SK-N-SH treated with all-trans-retinoic acid at 6 μM for 48 hours (cell line): ENCODE measurements around the gene MKNK2.

ENCODE experiments used
- ATAC-seq: fragments of 200-7000 bp; cut with Tn5 transposase; 3 replicates; pipeline ENCODE4 v1.9.1; 2020; ENCODE audit warnings: mild to moderate bottlenecking, moderate library complexity
- ARNTL ChIP-seq: fragments of 450-650 bp; formaldehyde crosslinking; IDR thresholded peaks from 2 replicates; pipeline ENCODE4 v1.5.0; 2020; ENCODE audit warnings: low read depth, mild to moderate bottlenecking, moderate library complexity, borderline replicate concordance
- BACH2 ChIP-seq: fragments of 250-450 bp; sonication (Bioruptor Pico); IDR thresholded peaks from 2 replicates; pipeline ENCODE4 v1.9.0; 2021; ENCODE audit warnings: mild to moderate bottlenecking, borderline replicate concordance
- CSDC2 ChIP-seq: fragments of 250-450 bp; sonication (Bioruptor Pico); IDR thresholded peaks from 2 replicates; pipeline ENCODE4 v1.5.0; 2020; ENCODE audit warnings: mild to moderate bottlenecking, moderate library complexity
- ESRRG ChIP-seq: fragments of 250-450 bp; sonication (Bioruptor Pico); IDR thresholded peaks from 2 replicates; pipeline ENCODE4 v1.6.1; 2021; ENCODE audit warnings: mild to moderate bottlenecking
- GLIS3 ChIP-seq: fragments of 250-450 bp; sonication (Bioruptor Pico); IDR thresholded peaks from 2 replicates; pipeline ENCODE4 v1.5.0; 2020; ENCODE audit warnings: mild to moderate bottlenecking, moderate library complexity
- ISL1 ChIP-seq: fragments of 250-450 bp; sonication (Bioruptor Pico); IDR thresholded peaks from 2 replicates; pipeline ENCODE4 v2.1.2; 2022; ENCODE audit warnings: mild to moderate bottlenecking, moderate library complexity
- OSR1 ChIP-seq: fragments of 250-450 bp; sonication (Bioruptor Pico); IDR thresholded peaks from 2 replicates; pipeline ENCODE4 v1.8.0; 2022; ENCODE audit warnings: moderate library complexity, mild to moderate bottlenecking, inconsistent platforms
- RARB ChIP-seq: fragments of 250-450 bp; sonication (Bioruptor Pico); IDR thresholded peaks from 2 replicates; pipeline ENCODE4 v1.8.0; 2021; ENCODE audit warnings: mild to moderate bottlenecking, moderate library complexity
- SNAI2 ChIP-seq: fragments of 250-450 bp; sonication (Bioruptor Pico); IDR thresholded peaks from 2 replicates; pipeline ENCODE4 v1.5.0; 2020; ENCODE audit warnings: mild to moderate bottlenecking, moderate library complexity
- TCF4 ChIP-seq: fragments of 250-450 bp; sonication (Bioruptor Pico); IDR thresholded peaks from 2 replicates; pipeline ENCODE4 v1.8.0; 2021; ENCODE audit warnings: mild to moderate bottlenecking, moderate library complexity, borderline replicate concordance
- TOX ChIP-seq: fragments of 250-450 bp; sonication (Bioruptor Pico); IDR thresholded peaks from 2 replicates; pipeline ENCODE4 v1.8.0; 2021; ENCODE audit warnings: mild to moderate bottlenecking, moderate library complexity, borderline replicate concordance
- ZC3H10 ChIP-seq: fragments of 250-450 bp; sonication (Bioruptor Pico); IDR thresholded peaks from 2 replicates; pipeline ENCODE4 v1.5.1; 2021; ENCODE audit warnings: mild to moderate bottlenecking, moderate library complexity
- ZFP3 ChIP-seq: fragments of 250-450 bp; sonication (Bioruptor Pico); IDR thresholded peaks from 2 replicates; pipeline ENCODE4 v1.5.0; 2020; ENCODE audit warnings: mild to moderate bottlenecking, moderate library complexity
- ZFP30 ChIP-seq: fragments of 450-650 bp; formaldehyde crosslinking; IDR thresholded peaks from 2 replicates; pipeline ENCODE4 v1.5.0; 2022; ENCODE audit warnings: mild to moderate bottlenecking, moderate library complexity
- ZNF565 ChIP-seq: fragments of 450-650 bp; formaldehyde crosslinking; conservative IDR thresholded peaks from 2 replicates; pipeline ENCODE4 v1.5.0; 2020; ENCODE audit warnings: low read depth, mild to moderate bottlenecking, moderate library complexity
- ZNF70 ChIP-seq: fragments of 450-650 bp; formaldehyde crosslinking; IDR thresholded peaks from 2 replicates; pipeline ENCODE4 v1.5.0; 2020; ENCODE audit warnings: mild to moderate bottlenecking, moderate library complexity
- ZNF8 ChIP-seq: fragments of 450-650 bp; formaldehyde crosslinking; IDR thresholded peaks from 2 replicates; pipeline ENCODE4 v1.5.0; 2020; ENCODE audit warnings: mild to moderate bottlenecking, moderate library complexity
- TF ChIP-seq, protein P1 (sequence below): fragments of 250-450 bp; sonication (Bioruptor Pico); IDR thresholded peaks from 2 replicates; pipeline ENCODE4 v1.5.1; 2021; ENCODE audit warnings: mild to moderate bottlenecking, moderate library complexity
- TF ChIP-seq, protein P2 (sequence below): fragments of 250-450 bp; sonication (Bioruptor Pico); IDR thresholded peaks from 2 replicates; pipeline ENCODE4 v1.8.0; 2021; ENCODE audit warnings: low read depth, mild to moderate bottlenecking, moderate library complexity, borderline replicate concordance
- TF ChIP-seq, protein P3 (sequence below): fragments of 250-450 bp; sonication (Bioruptor Pico); IDR thresholded peaks from 2 replicates; pipeline ENCODE4 v1.5.1; 2020; ENCODE audit warnings: low read depth, mild to moderate bottlenecking, moderate library complexity
- TF ChIP-seq, protein P4 (sequence below): fragments of 250-450 bp; sonication (Bioruptor Pico); IDR thresholded peaks from 2 replicates; pipeline ENCODE4 v1.8.0; 2020; ENCODE audit warnings: mild to moderate bottlenecking, moderate library complexity, borderline replicate concordance

MKNK2 gene

DNA sequence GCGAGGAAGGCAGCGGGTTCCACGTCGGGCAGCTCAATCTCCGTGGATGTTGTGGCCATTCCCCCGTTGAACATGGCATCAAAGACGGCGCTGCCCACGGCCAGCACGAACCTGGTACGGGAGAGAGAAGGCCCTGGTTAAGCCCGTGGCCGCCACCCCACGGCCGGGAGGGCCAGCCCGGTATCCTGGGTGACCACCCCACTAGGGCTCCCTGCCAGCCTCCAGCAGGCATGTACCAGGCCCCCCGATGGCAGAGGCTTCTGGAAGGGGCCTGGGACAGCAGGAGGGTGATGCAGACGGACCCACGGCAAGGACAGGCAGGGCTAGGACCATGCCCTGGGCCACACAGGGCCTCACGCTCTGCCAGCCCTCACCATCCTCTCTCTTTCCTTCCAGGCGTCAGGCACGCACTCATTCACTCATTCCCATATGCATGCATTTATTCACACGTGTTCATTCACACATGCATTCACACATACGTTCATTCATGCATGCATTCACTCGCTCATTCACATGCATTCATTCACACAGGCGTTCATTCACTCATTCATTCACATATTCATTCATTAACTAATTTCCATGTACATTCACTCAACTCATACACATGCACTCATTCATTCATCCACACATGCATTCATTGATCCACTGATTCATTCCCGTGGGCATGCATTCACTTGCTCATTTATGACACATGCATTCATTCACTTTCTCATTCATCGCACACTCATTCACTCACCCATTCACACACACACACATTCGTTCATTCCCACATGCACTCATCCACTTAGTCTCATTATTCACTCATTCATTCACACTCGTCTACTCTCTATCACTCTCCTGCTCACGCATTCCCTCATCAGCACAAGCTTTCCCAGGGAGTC lies 53.5 kb downstream of the MKNK2 start:
- TF ChIP-seq ZFP3 (CRISPR knock-in tag) (no peak), ESRRG (CRISPR knock-in tag) (no peak), BACH2 (CRISPR knock-in tag) (no peak), RARB (CRISPR knock-in tag) (no peak), CSDC2 (CRISPR knock-in tag) (no peak), TOX (CRISPR knock-in tag) (no peak), ZNF70 (CRISPR knock-in tag) (no peak)
- TF ChIP-seq, protein P1, sequence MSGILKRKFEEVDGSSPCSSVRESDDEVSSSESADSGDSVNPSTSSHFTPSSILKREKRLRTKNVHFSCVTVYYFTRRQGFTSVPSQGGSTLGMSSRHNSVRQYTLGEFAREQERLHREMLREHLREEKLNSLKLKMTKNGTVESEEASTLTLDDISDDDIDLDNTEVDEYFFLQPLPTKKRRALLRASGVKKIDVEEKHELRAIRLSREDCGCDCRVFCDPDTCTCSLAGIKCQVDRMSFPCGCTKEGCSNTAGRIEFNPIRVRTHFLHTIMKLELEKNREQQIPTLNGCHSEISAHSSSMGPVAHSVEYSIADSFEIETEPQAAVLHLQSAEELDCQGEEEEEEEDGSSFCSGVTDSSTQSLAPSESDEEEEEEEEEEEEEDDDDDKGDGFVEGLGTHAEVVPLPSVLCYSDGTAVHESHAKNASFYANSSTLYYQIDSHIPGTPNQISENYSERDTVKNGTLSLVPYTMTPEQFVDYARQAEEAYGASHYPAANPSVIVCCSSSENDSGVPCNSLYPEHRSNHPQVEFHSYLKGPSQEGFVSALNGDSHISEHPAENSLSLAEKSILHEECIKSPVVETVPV, result no peak
- ATAC-seq, result no peak

DNA sequence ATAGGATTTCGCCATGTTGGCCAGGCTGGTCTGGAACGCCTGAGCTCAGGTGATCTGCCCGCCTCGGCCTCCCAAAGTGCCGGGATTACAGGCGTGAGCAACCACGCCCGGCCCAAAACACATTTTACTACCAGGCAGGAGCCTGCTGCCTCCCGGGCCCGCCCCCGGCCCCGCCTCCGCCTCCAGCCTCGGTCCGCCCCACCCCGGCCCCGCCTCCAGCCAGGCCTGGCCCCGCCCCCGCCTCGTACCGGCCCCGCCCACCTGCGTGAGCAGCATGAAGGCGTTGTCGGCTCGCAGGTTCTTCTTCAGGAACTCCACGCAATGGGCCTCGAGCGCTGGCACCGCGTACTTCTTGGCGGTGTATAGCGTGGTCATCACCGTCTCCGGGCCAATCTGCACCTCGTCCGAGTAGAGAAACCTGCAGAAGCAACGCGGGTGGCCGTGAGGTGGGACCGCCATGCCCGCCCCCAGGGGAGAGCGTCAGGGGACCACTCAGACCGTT lies 58.2 kb downstream of the MKNK2 start:
- TF ChIP-seq SNAI2 (CRISPR knock-in tag) (no peak), TOX (CRISPR knock-in tag) (no peak), ZFP3 (CRISPR knock-in tag) (no peak), ZNF70 (CRISPR knock-in tag) (no peak), ARNTL (CRISPR knock-in tag) (no peak)
- TF ChIP-seq, protein P2, sequence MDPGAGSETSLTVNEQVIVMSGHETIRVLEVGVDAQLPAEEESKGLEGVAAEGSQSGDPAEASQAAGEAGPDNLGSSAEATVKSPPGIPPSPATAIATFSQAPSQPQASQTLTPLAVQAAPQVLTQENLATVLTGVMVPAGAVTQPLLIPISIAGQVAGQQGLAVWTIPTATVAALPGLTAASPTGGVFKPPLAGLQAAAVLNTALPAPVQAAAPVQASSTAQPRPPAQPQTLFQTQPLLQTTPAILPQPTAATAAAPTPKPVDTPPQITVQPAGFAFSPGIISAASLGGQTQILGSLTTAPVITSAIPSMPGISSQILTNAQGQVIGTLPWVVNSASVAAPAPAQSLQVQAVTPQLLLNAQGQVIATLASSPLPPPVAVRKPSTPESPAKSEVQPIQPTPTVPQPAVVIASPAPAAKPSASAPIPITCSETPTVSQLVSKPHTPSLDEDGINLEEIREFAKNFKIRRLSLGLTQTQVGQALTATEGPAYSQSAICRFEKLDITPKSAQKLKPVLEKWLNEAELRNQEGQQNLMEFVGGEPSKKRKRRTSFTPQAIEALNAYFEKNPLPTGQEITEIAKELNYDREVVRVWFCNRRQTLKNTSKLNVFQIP (CRISPR knock-in tag), result no peak
- TF ChIP-seq, protein P3, sequence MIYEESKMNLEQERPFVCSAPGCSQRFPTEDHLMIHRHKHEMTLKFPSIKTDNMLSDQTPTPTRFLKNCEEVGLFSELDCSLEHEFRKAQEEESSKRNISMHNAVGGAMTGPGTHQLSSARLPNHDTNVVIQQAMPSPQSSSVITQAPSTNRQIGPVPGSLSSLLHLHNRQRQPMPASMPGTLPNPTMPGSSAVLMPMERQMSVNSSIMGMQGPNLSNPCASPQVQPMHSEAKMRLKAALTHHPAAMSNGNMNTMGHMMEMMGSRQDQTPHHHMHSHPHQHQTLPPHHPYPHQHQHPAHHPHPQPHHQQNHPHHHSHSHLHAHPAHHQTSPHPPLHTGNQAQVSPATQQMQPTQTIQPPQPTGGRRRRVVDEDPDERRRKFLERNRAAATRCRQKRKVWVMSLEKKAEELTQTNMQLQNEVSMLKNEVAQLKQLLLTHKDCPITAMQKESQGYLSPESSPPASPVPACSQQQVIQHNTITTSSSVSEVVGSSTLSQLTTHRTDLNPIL (CRISPR knock-in tag), result no peak
- TF ChIP-seq, protein P4, sequence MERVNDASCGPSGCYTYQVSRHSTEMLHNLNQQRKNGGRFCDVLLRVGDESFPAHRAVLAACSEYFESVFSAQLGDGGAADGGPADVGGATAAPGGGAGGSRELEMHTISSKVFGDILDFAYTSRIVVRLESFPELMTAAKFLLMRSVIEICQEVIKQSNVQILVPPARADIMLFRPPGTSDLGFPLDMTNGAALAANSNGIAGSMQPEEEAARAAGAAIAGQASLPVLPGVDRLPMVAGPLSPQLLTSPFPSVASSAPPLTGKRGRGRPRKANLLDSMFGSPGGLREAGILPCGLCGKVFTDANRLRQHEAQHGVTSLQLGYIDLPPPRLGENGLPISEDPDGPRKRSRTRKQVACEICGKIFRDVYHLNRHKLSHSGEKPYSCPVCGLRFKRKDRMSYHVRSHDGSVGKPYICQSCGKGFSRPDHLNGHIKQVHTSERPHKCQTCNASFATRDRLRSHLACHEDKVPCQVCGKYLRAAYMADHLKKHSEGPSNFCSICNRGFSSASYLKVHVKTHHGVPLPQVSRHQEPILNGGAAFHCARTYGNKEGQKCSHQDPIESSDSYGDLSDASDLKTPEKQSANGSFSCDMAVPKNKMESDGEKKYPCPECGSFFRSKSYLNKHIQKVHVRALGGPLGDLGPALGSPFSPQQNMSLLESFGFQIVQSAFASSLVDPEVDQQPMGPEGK (CRISPR knock-in tag), result no peak
- TF ChIP-seq, all 23 proteins: peak for 0
- peak; percentile 37; the same call in 1 of the 3 replicates for ATAC-seq

DNA sequence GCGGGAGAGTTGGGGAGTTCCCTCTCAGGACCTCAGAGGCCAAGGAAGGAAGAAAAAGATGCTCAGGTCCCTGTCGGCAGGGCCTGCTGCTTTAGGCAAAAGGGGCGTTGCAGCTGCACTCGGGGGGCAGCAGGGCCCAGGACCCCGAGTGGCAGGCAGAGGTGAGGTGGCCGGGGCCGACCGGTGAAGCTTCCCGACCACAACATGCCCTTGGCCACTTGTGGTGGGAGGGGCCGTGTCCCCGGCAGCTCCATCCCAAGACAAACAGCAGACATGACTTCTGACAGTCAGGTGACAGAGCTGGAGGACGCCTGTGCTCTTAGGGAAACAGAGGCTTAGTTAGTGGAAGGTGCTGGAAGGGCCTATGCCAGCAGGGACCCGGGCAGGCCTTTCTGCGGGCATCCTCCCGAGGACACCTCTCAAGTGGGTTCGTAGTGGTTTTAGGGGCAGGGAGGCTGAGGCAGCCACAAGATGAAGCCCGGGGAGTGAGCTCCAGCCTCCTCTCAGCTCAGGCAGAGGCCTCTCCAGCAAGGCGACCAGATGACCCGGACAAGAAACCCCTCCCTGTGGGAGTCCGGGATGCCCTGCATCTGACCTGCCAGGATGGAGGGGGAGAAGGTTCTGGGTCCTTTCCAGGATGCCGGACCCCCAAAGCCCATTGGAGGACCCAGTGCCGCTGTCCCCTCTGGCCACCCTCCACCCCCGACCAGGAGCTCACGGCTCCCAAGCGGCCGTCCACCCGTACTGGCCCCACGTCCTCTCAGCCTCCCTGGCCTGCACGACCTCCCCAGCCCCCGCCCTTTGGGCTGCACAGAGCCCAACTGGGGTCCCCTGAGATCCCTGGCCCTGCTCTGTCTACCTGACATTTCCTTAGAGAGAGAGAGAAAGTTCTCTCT lies 59.8 kb downstream of the MKNK2 start:
- no peak for TF ChIP-seq ESRRG (CRISPR knock-in tag)
- no peak for TF ChIP-seq OSR1 (CRISPR knock-in tag)
- no peak for TF ChIP-seq ZNF565 (CRISPR knock-in tag)
- TF ChIP-seq ZNF70 (CRISPR knock-in tag), result no peak
- TF ChIP-seq ZC3H10 (CRISPR knock-in tag), result no peak
- TF ChIP-seq ARNTL (CRISPR knock-in tag), result no peak
- TF ChIP-seq GLIS3 (CRISPR knock-in tag), result no peak
- TF ChIP-seq, protein P4 (CRISPR knock-in tag), result no peak
- no peak for TF ChIP-seq ISL1 (CRISPR knock-in tag)
- no peak for TF ChIP-seq ZFP3 (CRISPR knock-in tag)
- no peak for TF ChIP-seq TCF4
- no peak for TF ChIP-seq TOX (CRISPR knock-in tag)
- TF ChIP-seq CSDC2 (CRISPR knock-in tag), result no peak
- TF ChIP-seq, protein P2 (CRISPR knock-in tag), result no peak
- no peak for TF ChIP-seq BACH2 (CRISPR knock-in tag)
- TF ChIP-seq, protein P3 (CRISPR knock-in tag), result no peak
- no peak for TF ChIP-seq ZFP30 (CRISPR knock-in tag)
- TF ChIP-seq ZNF8 (CRISPR knock-in tag), result no peak
- no peak for TF ChIP-seq SNAI2 (CRISPR knock-in tag)
- no peak for ATAC-seq
